Heart left ventricle (tissue), 16 donors: ENCODE results near the gene XXYLT1. TPM values are rescaled to one million over a fixed set of nuclear protein-coding genes. Genes with fewer than 3 reads are reported as not detected.

Source experiments
- ATAC-seq, 4 donors: fragments of 200-7000 bp; cut with Tn5 transposase; one replicate each; pipeline ENCODE4 v1.9.1; 2020 to 2022; ENCODE audit warnings: moderate library complexity in 4 of 4, mild to moderate bottlenecking in 3 of 4, moderate number of reproducible peaks in 1 of 4
- DNase-seq, 5 donors: peaks; one replicate each; pipeline ENCODE4 v3.0.0-alpha.2; 2020
- H3K27ac ChIP-seq, 12 donors: fragments of 200-600 bp; sonication (generic) in 4 of 12; one replicate each; pipeline versions ENCODE4 v1.5.0 to v1.8.0; 2016 to 2022; ENCODE audit warnings: mild to moderate bottlenecking in 2 of 12
- H3K27me3 ChIP-seq, 9 donors: fragments of 200-600 bp; sonication (generic) in 2 of 9; one replicate each; pipeline versions ENCODE4 v1.5.1 to v1.8.0; 2016 to 2022; ENCODE audit warnings: mild to moderate bottlenecking in 3 of 9
- H3K36me3 ChIP-seq, 9 donors: fragments of 200-600 bp; sonication (generic) in 2 of 9; one replicate each; pipeline versions ENCODE4 v1.5.0 to v1.8.0; 2018 to 2022; ENCODE audit warnings: mild to moderate bottlenecking in 2 of 9
- H3K4me1 ChIP-seq, 12 donors: fragments of 200-600 bp; sonication (generic) in 4 of 12; one replicate each; pipeline versions ENCODE4 v1.5.0 to v1.8.0; 2016 to 2022; ENCODE audit warnings: mild to moderate bottlenecking in 3 of 12
- H3K4me3 ChIP-seq, 12 donors: fragments of 200-600 bp; sonication (generic) in 4 of 12; one replicate each; pipeline versions ENCODE4 v1.5.0 to v1.8.0; 2017 to 2022; ENCODE audit warnings: mild to moderate bottlenecking in 9 of 12, moderate library complexity in 4 of 12
- H3K9me3 ChIP-seq, 12 donors: fragments of 200-600 bp; sonication (generic) in 4 of 12; one replicate each; pipeline versions ENCODE4 v1.5.0 to v1.8.0; 2016 to 2022; ENCODE audit warnings: mild to moderate bottlenecking in 1 of 12
- CTCF ChIP-seq, 12 donors: fragments of 200-600 bp; sonication (generic) in 4 of 12; IDR thresholded peaks; one replicate each; pipeline versions ENCODE4 v1.5.0 to v1.8.0; 2018 to 2022; ENCODE audit warnings: antibody characterized with exemption in 12 of 12, mild to moderate bottlenecking in 5 of 12
- POLR2A ChIP-seq, 2 donors: fragments of 450-650 bp; IDR thresholded peaks; one replicate each; pipeline ENCODE4 v1.6.1; 2017; ENCODE audit warnings: antibody characterized with exemption in 2 of 2, mild to moderate bottlenecking in 2 of 2, moderate library complexity in 2 of 2
- WGBS, 4 donors: extraction: QIAGEN DNeasy Blood & Tissue Kit in 2 of 4; methylation state at CpG; one replicate each; pipeline versions ENCODE4 v1.1.5 to v1.1.7; 2013 to 2018; 5-methylcytosine and 5-hydroxymethylcytosine counted together
- intact Hi-C, 10 donors: fragments of 100-400 bp; cut with DNase I; formaldehyde crosslinking; loops; one replicate each; pipeline versions ENCODE4 v1.11.1 to v1.14.2; 2022
- polyA plus RNA-seq, 2 donors: library from polyadenylated mRNA; stranded (reverse); fragments of 200-250 nt; gene quantifications; one replicate each; pipeline ENCODE4 v1.2.3, GENCODE V29; 2013
- total RNA-seq, 9 donors: library from RNA; depleted of rRNA in 2 of 9; stranded (reverse); fragments of >200 nt in 2 of 9; fragmentation: NEBNext Ultra II Directional in 3 of 9; extraction: Animal tissue kit (Norgen Biotek cat#: 25700) in 3 of 9; gene quantifications; one replicate each; pipeline versions ENCODE4 v1.1.0 to v1.2.4, GENCODE V29; 2016 to 2023
- donor health status: ischemic (EF 13 %, LVEDD 7.1; RV severe dilation, severe dysfunction).
- donor health status: healthy with polysubstance abuse.
- donor health status: DM: no; HTN: yes; CAD: no.
- donor health status: DM: no; HTN: no; CAD: no.
- donor health status: ischemic (EF 25% LVEDD 6.9; RV normal size, moderate dysfunction).
- donor health status: ischemic (EF 25% LVEDD 5.7; RV mildly dilated, moderate dysfunction).
- donor health status: healthy.
- donor health status: DM: yes; HTN: yes; CAD: no.
- donor health status: ischemic (EF 35%, LVEDD 5.7; RV mildly dilated, moderate dysfunction).
- donor health status: nonischemic (EF 11% LVEDD 7.7; RV severe dilation, severe dysfunction).
- donor health status: DM: yes; HTN: yes; CAD: no.
- donor health status: PGD.
- donor health status: ischemic (EF 29% LVEDD 5.4; RV normal size, mild dysfunction).
- donor health status: nonischemic (EF 23%, LVEDD 6.1; RV moderate dilation, normal function).

Gene XXYLT1
- total and polyA plus RNA-seq, 11 donors = 1.9 to 8.6 (median 4.8) TPM

DNA sequence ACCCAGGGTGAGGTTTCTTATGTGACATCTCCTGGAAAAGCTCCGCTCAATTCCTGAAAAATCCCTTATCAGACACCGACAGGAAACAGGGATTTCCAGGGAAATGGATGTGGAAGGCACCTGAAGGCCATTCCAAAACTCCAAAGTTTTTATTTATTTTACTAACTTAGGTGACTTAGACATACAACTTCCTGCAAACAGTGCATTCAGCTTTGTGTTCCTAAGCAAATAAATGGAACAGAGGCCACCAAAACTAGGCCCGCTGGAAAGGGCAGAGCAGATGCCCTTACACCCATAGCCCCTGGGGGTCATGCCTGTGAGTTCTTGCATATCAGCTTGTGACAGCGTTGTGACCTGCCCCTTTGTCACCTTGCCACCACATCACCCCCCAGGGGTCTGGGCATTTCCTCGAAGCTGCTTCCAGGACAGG, 239.4 kb downstream of the XXYLT1 start:
- no peak for DNase-seq
- Histone ChIP-seq H3K4me1 (peaks cover 0 to 37% (median 6%) of the 10 kb centered on the region in 12 donors), H3K27me3 (no peaks in the 10 kb centered on the region), H3K27ac (peak overlapping the region in 9 of 12 donors; percentile 17 to 77 (median 60)), H3K4me3 (no peak overlapping the region), H3K9me3 (no peaks in the 10 kb centered on the region), H3K36me3 (no peaks in the 10 kb centered on the region)
- TF ChIP-seq POLR2A (IDR thresholded peaks at IDR 0.05) = no peak
- no peak for TF ChIP-seq CTCF (IDR thresholded peaks at IDR 0.05)
- ATAC-seq = no peak
- intact Hi-C loops = no loop called here
- WGBS, 4 donors = 65 to 70% (median 67%) methylated on average over 4 to 5 of the region's 5 CpGs

- WGBS, 4 donors = 52 to 70% (median 62%) methylated on average over 11 to 13 of the region's 13 CpGs
- Histone ChIP-seq H3K9me3 (no peaks in the 10 kb centered on the region), H3K36me3 (no peaks in the 10 kb centered on the region), H3K4me3 (no peak overlapping the region), H3K27me3 (no peaks in the 10 kb centered on the region), H3K4me1 (peaks cover 0 to 37% (median 6%) of the 10 kb centered on the region in 12 donors), H3K27ac (peak overlapping the region; percentile 22 to 77 (median 59))
- intact Hi-C loops = no loop called here
- DNase-seq (no peak), ATAC-seq (peak in 3 of 4 donors; percentile 12 to 48 (median 46))
- no peak for TF ChIP-seq POLR2A (IDR thresholded peaks at IDR 0.05)
Observed at GRCh38 chr3:195030791-195031321, 240.1 kb downstream of the XXYLT1 start.

GRCh38 chr3:195028877-195029606, 241.9 kb downstream of the XXYLT1 start:
- Histone ChIP-seq H3K27me3 (no peaks in the 10 kb centered on the region), H3K36me3 (no peaks in the 10 kb centered on the region), H3K27ac (peak overlapping the region in 5 of 12 donors; percentile 3 to 50 (median 34)), H3K4me1 (peaks cover 0 to 37% (median 6%) of the 10 kb centered on the region in 12 donors), H3K9me3 (no peaks in the 10 kb centered on the region), H3K4me3 (no peak overlapping the region)
- peak in 2 of 5 donors; percentile 32 to 65 for DNase-seq
- TF ChIP-seq POLR2A (IDR thresholded peaks at IDR 0.05) (no peak), CTCF (IDR thresholded peaks at IDR 0.05) (no peak)
- WGBS, 4 donors = 28 to 35% (median 30%) methylated on average over 8 of the region's 8 CpGs
- peak; percentile 48 to 82 (median 79) for ATAC-seq
- intact Hi-C loops = no loop called here

GRCh38 chr3:195025884-195026200, 245.1 kb downstream of the XXYLT1 start:
- Histone ChIP-seq H3K27me3 (no peaks in the 10 kb centered on the region), H3K9me3 (no peaks in the 10 kb centered on the region), H3K4me1 (peaks cover 0 to 29% (median 4%) of the 10 kb centered on the region in 12 donors), H3K36me3 (no peaks in the 10 kb centered on the region), H3K4me3 (no peak overlapping the region), H3K27ac (no peak overlapping the region)
- DNase-seq (no peak), ATAC-seq (no peak)
- intact Hi-C loops = no loop called here
- TF ChIP-seq POLR2A (IDR thresholded peaks at IDR 0.05) (no peak), CTCF (IDR thresholded peaks at IDR 0.05) (no peak)
- WGBS, 4 donors = 75 to 89% (median 85%) methylated on average over 4 of the region's 4 CpGs
